Fibroblast of the aortic adventitia (primary cell): Measurements from ENCODE around the gene REG3G. TPM values are rescaled to one million over a fixed set of nuclear protein-coding genes. Genes with fewer than 3 reads are reported as not detected.

ENCODE experiments used
- DNase-seq: peaks from one replicate; pipeline ENCODE4 v3.0.0-alpha.2; 2010; ENCODE audit warnings: low read depth
- H3K4me3 ChIP-seq: 2 replicates; pipeline ENCODE4 v1.5.1; 2011; ENCODE audit warnings: low read depth, mild to moderate bottlenecking, control low read depth, low read length, moderate library complexity
- total RNA-seq: library from RNA; depleted of rRNA; stranded (reverse); fragments of >200 nt; gene quantifications from 2 replicates; pipeline ENCODE4 v1.2.3, GENCODE V29; 2012; ENCODE audit warnings: low replicate concordance
- TF ChIP-seq, protein P1 (sequence below): IDR thresholded peaks from 2 replicates; pipeline ENCODE4 v1.5.1; 2011; ENCODE audit warnings: mild to moderate bottlenecking, low read length, control low read depth, inconsistent platforms; ENCODE audit not compliant: insufficient read depth

The REG3G gene
- total RNA-seq, 1 donor, result not detected

DNA sequence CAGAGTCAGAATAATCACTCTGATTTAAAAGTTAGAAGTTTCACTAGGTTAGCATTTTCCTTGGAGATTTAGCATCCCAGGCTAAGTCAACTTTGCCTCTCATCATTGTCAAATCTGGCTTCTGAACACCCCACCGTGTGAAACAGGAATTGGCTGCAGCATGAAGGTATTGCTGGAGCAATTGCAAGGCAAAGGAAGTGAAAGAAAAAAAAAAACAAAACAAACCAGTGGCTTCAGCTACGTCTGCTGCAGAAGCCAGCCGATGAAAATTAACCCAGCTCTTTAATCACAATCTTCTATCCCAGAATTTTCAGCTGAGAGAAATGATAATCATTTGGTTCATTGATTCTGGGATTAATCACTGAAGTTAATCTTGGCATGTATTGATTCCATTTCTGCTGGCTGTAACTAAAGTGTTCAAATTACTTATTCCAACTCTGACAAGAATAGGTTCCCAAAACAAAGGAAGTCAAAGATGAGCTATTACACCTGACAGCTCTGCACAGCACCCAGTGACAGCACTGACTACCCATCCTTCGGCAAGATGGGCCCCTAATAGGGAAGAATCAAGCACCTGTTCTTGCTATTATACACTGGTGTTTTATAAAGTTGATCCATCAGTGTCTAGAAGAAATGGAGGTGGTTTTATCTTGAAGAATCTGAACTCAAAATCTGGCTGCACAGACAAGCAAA lies 42.7 kb upstream of the REG3G start:
- TF ChIP-seq, protein P1, sequence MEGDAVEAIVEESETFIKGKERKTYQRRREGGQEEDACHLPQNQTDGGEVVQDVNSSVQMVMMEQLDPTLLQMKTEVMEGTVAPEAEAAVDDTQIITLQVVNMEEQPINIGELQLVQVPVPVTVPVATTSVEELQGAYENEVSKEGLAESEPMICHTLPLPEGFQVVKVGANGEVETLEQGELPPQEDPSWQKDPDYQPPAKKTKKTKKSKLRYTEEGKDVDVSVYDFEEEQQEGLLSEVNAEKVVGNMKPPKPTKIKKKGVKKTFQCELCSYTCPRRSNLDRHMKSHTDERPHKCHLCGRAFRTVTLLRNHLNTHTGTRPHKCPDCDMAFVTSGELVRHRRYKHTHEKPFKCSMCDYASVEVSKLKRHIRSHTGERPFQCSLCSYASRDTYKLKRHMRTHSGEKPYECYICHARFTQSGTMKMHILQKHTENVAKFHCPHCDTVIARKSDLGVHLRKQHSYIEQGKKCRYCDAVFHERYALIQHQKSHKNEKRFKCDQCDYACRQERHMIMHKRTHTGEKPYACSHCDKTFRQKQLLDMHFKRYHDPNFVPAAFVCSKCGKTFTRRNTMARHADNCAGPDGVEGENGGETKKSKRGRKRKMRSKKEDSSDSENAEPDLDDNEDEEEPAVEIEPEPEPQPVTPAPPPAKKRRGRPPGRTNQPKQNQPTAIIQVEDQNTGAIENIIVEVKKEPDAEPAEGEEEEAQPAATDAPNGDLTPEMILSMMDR, result no peak
- H3K4me3 ChIP-seq, result no peak overlapping the region
- no peak for DNase-seq

GRCh38 chr2:78984386-78984785 lies 41.1 kb upstream of the REG3G start:
- H3K4me3 ChIP-seq, result no peak overlapping the region
- TF ChIP-seq, protein P1, result no peak
- DNase-seq, result no peak

GRCh38 chr2:78985558-78985957 lies 39.9 kb upstream of the REG3G start:
- H3K4me3 ChIP-seq, result no peak overlapping the region
- no peak for DNase-seq
- TF ChIP-seq, protein P1, result no peak

GRCh38 chr2:78989051-78989450 lies 36.5 kb upstream of the REG3G start:
- TF ChIP-seq, protein P1, result no peak

DNA sequence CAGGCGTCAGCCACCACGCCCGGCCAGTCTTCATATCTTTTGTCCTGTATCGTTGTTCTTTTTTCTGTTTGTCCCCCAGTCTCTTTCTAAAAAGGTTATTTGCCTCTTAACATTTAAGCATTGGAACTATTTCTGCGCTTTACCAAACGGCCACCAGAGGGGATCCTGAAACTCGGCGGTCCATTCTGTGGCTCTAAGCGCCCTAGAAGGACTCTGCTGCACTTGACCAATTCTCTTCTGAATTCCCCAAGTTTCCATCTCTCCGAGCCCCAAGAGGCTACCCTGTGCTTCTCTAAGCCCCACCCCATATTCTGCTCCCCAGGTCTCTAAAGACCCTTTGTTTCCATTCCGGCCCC lies 33.1 kb upstream of the REG3G start:
- TF ChIP-seq, protein P1, result no peak
- DNase-seq, result no peak

More at GRCh38 chr2:78989051-78989450, 36.5 kb upstream of the REG3G start:
- DNase-seq, result no peak
- H3K4me3 ChIP-seq, result no peak overlapping the region

GRCh38 chr2:78992807-78993517 lies 32.5 kb upstream of the REG3G start:
- DNase-seq, result no peak
- TF ChIP-seq, protein P1, result no peak
- no peak overlapping the region for H3K4me3 ChIP-seq

More for the DNA sequence above, 33.1 kb upstream of the REG3G start:
- no peak overlapping the region for H3K4me3 ChIP-seq
